KMS-11 (cell line): ENCODE data around the gene TSPOAP1.

ENCODE experiments used
- H2AFZ ChIP-seq: fragments of 200-600 bp; sonication (generic); 2 replicates; pipeline ENCODE4 v1.6.1; 2016; ENCODE audit warnings: antibody characterized with exemption, mixed run types, low read depth
- H3K27ac ChIP-seq: fragments of 200-600 bp; sonication (generic); 2 replicates; pipeline ENCODE4 v1.6.1; 2016; ENCODE audit warnings: mild to moderate bottlenecking, mixed run types
- H3K27me3 ChIP-seq: fragments of 200-600 bp; sonication (generic); 2 replicates; pipeline ENCODE4 v1.6.1; 2017; ENCODE audit warnings: mild to moderate bottlenecking, low read depth, mixed run types, moderate library complexity; ENCODE audit not compliant: insufficient read depth
- H3K36me3 ChIP-seq: fragments of 200-600 bp; sonication (generic); 2 replicates; pipeline ENCODE4 v1.6.1; 2017; ENCODE audit warnings: mild to moderate bottlenecking, mixed run types; ENCODE audit not compliant: insufficient read depth
- H3K4me1 ChIP-seq: fragments of 200-600 bp; sonication (generic); 2 replicates; pipeline ENCODE4 v1.6.1; 2016; ENCODE audit warnings: mild to moderate bottlenecking, low read depth, mixed run types; ENCODE audit not compliant: poor library complexity, severe bottlenecking
- H3K4me2 ChIP-seq: fragments of 200-600 bp; sonication (generic); 2 replicates; pipeline ENCODE4 v1.7.0; 2016; ENCODE audit warnings: mild to moderate bottlenecking, mixed run types
- H3K4me3 ChIP-seq: fragments of 200-600 bp; sonication (generic); IDR thresholded peaks from 2 replicates; pipeline ENCODE4 v1.6.1; 2017; ENCODE audit warnings: low read depth, low read length, mixed read lengths; ENCODE audit not compliant: insufficient read depth
- H3K79me2 ChIP-seq: fragments of 200-600 bp; sonication (generic); 2 replicates; pipeline ENCODE4 v1.6.1; 2016; ENCODE audit warnings: low read depth, mixed run types; ENCODE audit not compliant: insufficient read depth
- H3K9ac ChIP-seq: fragments of 200-600 bp; sonication (generic); 2 replicates; pipeline ENCODE4 v1.6.1; 2016; ENCODE audit warnings: mild to moderate bottlenecking, mixed run types
- H4K20me1 ChIP-seq: fragments of 200-600 bp; sonication (generic); 2 replicates; pipeline ENCODE4 v1.6.1; 2016; ENCODE audit warnings: mild to moderate bottlenecking, mixed run types; ENCODE audit not compliant: insufficient read depth
- TF ChIP-seq, protein P1 (sequence below): fragments of 200-600 bp; sonication (generic); conservative IDR thresholded peaks from 2 replicates; pipeline ENCODE4 v1.6.1; 2017; ENCODE audit warnings: low read depth, mild to moderate bottlenecking, antibody characterized with exemption, low read length, moderate library complexity, mixed read lengths

Gene TSPOAP1

DNA sequence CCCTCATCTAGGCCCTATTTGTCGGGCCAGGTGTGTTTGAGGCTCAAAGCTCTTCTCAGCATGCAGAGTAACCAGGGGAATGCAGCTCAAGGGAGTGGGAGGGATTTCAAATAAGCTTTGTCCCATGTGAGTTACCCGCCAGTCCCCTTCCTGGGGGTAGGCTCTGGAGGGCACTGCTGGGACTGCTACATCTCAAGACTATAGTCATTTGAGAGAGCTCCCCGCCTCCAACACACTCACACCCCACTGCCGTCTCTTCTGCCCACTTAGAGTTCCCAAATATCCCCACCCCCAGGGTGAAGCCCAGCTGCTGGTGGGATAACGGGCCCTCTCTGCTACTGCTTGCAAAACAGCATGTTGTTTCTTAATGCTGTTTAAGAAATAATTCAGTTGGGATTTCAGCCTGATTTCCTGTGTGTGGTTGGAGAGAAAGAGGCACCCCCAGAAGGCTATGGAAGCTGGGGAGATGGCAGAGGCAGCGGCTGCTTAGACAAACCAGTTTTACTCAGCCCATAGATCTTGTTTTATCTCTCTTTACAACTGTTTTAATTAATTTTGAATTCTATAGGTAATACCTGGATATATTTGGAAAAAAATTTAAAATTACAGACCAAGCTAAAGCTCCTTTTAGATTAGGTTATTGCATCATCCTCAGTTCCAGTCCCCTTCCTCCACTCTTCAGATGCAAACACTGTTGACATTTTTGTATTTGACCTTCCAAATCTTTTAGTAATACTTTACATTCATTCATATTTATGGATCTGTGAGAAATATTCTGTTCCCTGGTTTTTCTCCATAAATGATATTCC, 43.8 kb downstream of the TSPOAP1 start:
- Histone ChIP-seq H2AFZ (no peak overlapping the region), H3K27ac (no peak overlapping the region), H3K9ac (no peak overlapping the region)

DNA sequence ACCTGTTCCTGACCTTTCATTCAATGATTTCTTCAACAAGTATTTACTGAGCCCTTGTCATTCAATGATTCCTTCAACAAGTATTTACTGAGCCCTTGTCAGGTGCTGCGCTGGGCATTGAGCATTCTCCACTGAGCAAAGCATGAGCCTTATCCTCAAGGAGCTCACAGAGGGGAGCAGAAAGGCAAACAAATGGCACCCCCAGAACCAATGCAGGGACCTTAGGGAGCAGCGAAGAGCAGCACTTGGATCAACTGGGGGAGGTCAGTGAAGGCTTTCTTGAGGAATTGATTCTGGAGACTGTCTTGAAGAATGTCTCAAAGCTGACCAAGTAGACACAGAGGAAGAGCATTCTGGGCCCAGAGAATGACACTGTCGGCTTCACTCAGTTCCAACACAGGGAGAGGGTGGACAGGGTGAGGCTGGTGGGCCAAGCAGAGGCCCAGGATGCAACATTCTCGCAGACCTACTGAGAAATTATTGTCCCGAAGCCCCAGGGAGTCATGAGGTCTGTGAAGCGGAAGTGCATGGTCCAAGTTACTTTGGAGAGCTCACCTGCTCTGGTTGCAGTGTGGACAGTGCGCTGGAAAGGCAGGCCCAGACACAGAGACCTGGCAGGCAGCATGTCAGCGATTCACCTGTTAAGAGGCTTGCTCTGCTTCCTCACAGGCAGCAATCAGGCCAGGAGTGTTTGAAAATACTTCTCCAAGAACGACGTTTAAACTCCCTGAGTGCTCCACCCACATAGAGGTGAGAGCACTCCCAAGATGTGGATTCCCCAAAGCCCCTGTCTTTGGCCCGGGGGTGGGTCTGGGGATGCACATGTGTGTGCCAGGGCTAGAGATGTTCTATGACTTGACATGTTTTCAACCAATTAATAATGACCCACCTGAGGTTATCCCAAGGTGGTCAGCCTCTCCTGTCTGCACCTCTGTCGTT, 44.7 kb downstream of the TSPOAP1 start:
- no peaks in the 10 kb centered on the region for H3K79me2 ChIP-seq
- no peak overlapping the region for H3K4me3 ChIP-seq
- no peak overlapping the region for H3K27ac ChIP-seq
- no peaks in the 10 kb centered on the region for H4K20me1 ChIP-seq
- no peaks in the 10 kb centered on the region for H3K36me3 ChIP-seq
- no peak overlapping the region for H2AFZ ChIP-seq
- TF ChIP-seq, protein P1, sequence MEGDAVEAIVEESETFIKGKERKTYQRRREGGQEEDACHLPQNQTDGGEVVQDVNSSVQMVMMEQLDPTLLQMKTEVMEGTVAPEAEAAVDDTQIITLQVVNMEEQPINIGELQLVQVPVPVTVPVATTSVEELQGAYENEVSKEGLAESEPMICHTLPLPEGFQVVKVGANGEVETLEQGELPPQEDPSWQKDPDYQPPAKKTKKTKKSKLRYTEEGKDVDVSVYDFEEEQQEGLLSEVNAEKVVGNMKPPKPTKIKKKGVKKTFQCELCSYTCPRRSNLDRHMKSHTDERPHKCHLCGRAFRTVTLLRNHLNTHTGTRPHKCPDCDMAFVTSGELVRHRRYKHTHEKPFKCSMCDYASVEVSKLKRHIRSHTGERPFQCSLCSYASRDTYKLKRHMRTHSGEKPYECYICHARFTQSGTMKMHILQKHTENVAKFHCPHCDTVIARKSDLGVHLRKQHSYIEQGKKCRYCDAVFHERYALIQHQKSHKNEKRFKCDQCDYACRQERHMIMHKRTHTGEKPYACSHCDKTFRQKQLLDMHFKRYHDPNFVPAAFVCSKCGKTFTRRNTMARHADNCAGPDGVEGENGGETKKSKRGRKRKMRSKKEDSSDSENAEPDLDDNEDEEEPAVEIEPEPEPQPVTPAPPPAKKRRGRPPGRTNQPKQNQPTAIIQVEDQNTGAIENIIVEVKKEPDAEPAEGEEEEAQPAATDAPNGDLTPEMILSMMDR: no peak
- no peaks in the 10 kb centered on the region for H3K27me3 ChIP-seq
- H3K9ac ChIP-seq: no peak overlapping the region
- no peaks in the 10 kb centered on the region for H3K4me1 ChIP-seq
- H3K4me2 ChIP-seq: no peak overlapping the region

More for the DNA sequence above, 43.8 kb downstream of the TSPOAP1 start:
- Histone ChIP-seq H3K79me2 (no peaks in the 10 kb centered on the region), H3K4me1 (no peaks in the 10 kb centered on the region), H3K4me2 (no peak overlapping the region), H4K20me1 (no peaks in the 10 kb centered on the region), H3K27me3 (no peaks in the 10 kb centered on the region), H3K36me3 (no peaks in the 10 kb centered on the region), H3K4me3 (no peak overlapping the region)
- TF ChIP-seq, protein P1: no peak

DNA sequence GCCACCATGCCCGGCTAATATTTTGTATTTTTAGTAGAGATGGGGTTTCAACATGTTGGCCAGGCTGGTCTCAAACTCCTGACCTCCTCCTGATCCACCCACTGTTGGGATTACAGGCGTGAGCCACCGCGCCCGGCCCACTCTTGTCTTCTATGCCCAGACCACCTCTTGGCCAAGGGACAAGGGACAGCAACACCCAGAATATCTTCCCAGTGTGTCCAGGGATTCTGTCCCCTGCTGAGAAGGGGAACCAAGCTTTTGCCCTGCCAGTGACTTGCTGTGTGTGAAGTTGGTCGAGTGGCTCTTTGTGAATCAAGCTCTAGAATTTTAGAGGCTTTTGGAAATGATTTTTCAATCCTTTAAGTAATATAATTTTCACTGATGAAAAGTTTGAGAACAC, 46.2 kb downstream of the TSPOAP1 start:
- no peak overlapping the region for H3K4me2 ChIP-seq
- H3K79me2 ChIP-seq: no peaks in the 10 kb centered on the region
- no peak overlapping the region for H3K4me3 ChIP-seq
- H3K4me1 ChIP-seq: no peaks in the 10 kb centered on the region
- TF ChIP-seq, protein P1: no peak
- no peak overlapping the region for H2AFZ ChIP-seq
- H3K27ac ChIP-seq: no peak overlapping the region
- H4K20me1 ChIP-seq: no peaks in the 10 kb centered on the region
- H3K27me3 ChIP-seq: no peaks in the 10 kb centered on the region
- H3K9ac ChIP-seq: no peak overlapping the region
- H3K36me3 ChIP-seq: no peaks in the 10 kb centered on the region

DNA sequence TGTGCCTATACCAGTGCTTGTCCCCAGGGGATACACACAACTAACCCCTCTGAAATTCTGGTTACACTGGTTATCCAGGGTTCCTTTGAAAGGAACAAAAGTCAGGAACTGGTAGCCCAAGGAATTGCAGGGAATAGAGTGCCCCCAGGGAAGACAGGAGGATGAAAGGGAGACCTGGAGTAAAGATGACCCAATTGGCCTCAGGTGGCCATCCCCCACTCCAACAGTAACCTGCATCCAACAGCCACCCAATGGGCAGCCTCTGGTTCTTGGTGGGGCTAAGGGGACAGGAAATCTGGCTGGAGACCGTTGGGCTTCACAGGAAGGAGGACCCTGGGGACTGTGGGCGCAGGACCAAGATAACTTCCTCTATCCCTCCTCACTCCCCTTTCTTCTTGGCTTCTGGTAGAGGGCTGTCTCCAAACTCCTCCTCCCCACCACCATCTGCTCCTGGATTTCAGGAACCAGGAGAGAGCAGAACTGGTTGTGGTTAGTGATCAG, 47.0 kb downstream of the TSPOAP1 start:
- Histone ChIP-seq H3K27me3 (no peaks in the 10 kb centered on the region), H3K4me2 (no peak overlapping the region), H3K4me3 (no peak overlapping the region), H4K20me1 (no peaks in the 10 kb centered on the region), H3K9ac (no peak overlapping the region), H3K36me3 (no peaks in the 10 kb centered on the region), H3K4me1 (no peaks in the 10 kb centered on the region), H3K79me2 (no peaks in the 10 kb centered on the region), H3K27ac (no peak overlapping the region), H2AFZ (no peak overlapping the region)
- TF ChIP-seq, protein P1: no peak
